Activated CD4-positive, alpha-beta T cell treated with anti-CD3 and anti-CD28 coated beads, Interleukin-2, Interleukin-4, amounts not matched to agents 100 ng/mL and 50 ng/mL, durations not matched to agents 16 hours and 8 hours (primary cell): ENCODE results near the gene STMP1.
"Not testable (repeated sequence)": the region's sequence is repeated elsewhere in the genome, so short reads cannot be mapped to it uniquely, and the experiment has no call there.

ENCODE experiments used
- DNase-seq: peaks from one replicate; pipeline ENCODE4 v3.0.0-alpha.2; 2020; ENCODE audit warnings: low spot score

STMP1 gene

DNA sequence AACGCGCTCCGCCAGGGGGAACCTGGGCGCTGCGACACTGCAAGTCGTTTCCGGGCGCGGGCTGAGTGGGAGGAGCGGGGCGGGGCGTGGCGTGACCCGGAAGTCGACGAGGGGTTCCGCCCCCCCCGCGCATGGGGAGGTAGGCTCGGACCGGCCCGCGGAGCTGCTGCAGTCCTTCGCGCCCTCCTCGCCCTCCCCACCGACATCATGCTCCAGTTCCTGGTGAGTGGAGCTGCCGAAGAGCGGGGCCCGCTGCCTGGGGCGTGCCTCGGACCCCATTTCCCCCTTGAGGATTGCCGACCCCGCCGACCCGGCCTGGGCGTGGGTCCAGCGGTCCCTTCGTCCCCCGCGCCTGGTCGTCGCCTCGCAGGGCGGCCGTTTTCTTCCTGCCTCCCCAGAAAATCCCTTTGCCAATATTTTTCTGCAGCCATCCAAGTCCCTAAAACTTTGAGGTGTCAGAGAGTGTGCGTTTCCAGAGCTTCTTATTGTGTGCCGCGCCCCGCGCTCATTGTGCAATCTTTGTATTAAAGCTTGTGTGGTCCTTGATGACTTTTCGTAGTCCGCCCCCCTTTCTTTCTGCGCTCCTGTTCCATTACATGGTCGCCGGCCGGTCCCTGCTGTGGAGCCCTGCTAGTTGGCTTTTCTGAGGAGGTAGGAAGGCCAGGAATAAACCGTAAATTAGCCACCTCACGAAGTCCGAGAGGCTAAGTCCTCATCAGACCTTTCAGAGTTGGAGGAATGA, at the start of gene STMP1:
TSS of gene STMP1 (plus strand) at position 142 of the 742 bp plus-strand sequence.
- DNase-seq: peak; percentile 96

DNA sequence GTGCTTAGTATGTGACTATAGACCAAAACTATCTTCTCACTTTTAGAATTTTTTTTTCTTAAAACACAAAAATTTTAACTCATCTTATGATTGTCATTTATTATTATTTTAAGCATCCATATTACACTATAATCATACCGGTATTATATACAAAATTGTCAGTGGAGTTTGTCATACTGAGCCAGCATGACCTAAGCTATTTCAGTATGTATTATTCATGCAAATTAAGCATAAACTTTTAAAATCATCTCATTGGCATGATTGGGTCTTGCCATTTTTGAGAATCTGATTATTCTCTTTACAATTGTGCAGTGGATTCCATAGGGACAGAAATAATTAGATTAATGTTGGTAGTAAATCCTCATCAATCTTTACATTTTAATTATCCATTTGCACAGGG, 46.2 kb upstream of the STMP1 start:
- DNase-seq: no peak

DNA sequence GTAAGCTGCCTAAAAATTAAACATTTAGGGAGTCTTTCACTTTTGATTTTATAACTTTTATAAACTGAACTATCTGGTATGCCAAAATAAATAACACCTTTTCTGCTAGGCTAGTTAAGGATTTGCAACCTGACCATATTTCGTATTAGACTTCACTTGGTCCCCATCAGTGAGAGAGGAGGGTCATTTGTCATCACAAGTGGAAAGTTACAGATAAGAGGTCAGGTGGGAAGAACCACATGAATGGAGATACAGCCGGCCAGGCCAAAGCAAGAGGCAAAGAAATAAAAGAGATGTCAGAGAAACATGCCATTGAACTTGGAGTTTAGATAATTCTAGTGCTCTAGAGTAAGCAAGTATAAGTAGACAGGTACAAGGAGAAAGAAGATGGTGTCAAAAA, 44.5 kb upstream of the STMP1 start:
- no peak for DNase-seq

DNA sequence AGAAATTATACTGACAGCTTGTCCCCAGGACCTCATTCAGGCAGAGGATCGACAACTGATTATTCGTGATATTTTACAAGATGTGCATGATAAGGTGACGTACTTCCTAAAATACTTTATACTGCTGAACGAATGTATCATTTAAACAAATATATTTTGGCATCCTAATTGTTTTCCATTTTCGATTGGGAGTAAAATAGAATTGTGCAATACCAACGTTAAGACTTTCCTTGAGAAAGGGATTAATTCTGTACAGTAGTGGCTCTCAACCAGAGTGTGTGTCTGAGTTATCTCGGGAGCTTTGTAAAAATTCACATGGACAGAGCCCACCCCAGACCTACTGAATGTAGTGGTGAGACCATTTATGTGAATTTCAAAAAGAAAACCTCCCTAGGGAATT, 43.8 kb upstream of the STMP1 start:
- DNase-seq: no peak

DNA sequence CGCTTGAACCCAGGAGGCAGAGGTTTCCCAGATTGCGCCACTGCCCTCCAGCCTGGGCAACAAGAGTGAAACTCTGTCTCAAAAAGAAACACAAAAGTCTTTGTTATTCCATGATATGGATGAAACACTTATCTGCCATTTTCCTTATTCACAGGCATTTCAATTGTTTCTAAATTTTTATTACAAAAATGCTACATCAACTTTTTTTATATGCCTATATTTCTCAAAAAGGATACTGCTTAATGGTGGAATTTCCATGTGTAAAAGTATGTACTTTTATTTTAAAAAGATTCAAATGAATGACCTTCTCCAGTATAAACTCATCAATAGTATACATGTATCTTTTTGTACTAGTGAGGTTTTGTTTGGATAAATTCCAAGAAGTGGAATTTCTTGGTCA, 41.9 kb upstream of the STMP1 start:
- no peak for DNase-seq

DNA sequence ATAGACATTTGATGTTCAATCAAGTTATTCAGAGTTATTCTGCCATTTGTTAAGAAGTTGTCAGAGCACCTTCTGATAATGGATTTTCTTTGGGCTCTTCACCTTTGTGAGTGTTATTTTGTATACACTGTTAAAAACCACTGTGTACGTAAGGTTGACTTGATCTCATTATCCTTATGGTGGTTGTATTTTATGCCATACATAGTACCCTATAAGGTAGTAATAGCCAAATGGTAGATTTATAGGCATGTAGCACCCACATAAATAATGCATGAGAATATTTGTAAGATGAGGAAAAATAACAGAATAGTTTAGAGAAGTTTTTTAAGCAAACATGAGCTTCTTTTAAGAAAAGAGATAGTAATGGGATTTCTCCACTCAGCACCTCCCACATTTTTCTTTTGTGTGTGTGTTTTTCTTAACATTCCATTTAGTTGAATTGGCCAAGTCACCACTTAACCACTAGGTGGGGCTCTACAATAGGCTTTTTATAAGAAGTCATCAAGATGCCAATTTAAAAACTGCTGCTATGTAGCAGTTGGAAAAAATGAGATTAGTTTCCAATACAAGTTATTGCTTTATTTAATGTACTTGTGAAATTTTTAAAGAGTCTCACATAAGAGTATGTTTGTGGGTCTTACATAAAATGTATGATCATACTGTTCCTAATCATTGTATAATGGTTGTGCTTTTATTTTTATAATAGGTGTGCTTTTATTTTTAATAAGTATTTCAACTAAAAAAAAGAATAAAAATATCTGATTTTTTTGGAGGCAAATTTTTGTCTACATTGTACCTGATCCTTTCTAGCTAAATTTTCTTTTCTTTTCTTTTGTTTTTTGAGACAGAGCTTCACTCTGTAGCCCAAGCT, 41.1 kb upstream of the STMP1 start:
- peak; percentile 50 for DNase-seq

DNA sequence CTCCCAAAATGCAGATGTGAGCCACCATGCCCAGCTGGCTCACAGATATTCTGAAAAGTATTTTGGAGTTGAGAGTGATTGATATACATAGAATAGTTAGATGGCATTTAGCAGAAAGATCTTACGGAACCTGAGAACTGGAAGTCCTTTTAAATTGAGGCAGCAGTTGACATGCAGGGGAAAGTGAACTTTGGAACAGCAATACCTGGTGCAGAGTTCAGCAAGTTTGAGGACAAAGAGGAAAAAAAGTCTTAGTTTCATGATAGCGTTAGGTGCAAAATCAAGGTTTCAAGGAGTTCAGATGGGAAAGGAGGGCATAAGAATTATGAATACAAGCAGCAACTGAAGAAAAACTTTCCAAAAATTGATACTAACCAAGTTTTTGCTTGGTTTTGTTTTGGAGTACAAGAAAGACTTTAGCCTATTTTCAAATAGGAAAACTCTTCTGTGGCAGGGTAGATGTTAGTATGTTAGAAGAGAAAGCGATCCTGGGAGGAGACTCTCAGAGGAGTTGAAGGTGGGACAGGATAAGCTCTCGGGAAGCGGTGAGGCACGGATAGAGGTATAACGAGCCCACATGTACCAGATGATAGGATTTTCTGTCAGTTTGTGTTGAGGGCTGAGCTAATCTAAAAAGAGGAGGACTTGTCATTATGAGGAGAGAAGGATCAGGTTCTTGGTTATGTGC, 28.0 kb upstream of the STMP1 start:
- no peak for DNase-seq

DNA sequence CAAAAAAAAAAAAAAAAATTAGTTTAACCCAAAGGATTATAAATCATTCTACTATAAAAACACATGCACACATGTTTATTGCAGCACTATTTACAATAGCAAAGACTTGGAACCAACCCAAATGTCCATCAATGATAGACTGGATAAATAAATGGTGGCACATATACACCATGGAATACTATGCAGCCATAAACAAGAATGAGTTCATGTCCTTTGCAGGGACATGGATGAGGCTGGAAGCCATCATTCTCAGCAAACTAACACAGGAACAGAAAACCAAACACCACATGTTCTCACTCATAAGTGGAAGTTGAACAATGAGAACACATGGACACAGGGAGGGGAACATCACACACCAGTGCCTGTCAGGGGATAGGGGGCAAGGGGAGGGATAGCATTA, 22.6 kb upstream of the STMP1 start:
- not testable (repeated sequence) for DNase-seq

DNA sequence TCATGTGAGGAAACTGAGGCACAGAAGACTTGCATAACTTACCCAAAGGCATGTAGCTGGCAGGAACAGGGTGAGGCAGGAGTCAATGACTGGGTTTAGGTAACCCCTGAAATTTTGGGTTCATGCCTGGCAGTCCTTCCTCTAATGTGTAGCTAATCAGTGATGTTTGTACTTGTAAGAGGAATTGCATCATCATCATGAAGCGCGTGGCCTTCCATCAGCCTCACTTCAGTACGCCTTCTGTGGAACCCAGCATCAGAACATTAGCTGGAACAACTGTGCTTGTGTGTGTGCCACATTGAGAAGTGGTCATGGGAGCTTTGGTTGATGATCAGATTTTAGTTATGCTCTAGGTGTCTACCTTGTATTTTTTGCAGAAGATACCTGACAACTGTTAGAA, 18.2 kb upstream of the STMP1 start:
- no peak for DNase-seq

DNA sequence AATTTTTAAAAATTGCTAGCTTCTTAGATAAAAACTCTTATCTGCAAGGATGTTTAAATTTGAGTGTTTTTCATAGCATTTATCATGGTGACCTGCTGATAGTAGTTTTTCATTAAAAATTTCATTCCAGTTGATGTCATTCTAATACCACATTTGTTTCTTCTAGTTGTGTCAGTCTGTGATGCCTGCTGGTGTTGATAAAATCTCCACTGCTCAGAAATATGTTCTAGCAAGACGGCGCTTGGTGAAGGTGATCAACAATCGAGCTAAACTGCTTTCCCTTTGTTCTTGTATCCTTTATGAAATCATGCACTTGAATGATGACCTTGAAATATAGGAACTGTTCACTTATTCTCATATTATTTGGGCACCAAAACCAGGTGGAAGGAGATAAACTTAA, 17.6 kb upstream of the STMP1 start:
- DNase-seq: no peak

DNA sequence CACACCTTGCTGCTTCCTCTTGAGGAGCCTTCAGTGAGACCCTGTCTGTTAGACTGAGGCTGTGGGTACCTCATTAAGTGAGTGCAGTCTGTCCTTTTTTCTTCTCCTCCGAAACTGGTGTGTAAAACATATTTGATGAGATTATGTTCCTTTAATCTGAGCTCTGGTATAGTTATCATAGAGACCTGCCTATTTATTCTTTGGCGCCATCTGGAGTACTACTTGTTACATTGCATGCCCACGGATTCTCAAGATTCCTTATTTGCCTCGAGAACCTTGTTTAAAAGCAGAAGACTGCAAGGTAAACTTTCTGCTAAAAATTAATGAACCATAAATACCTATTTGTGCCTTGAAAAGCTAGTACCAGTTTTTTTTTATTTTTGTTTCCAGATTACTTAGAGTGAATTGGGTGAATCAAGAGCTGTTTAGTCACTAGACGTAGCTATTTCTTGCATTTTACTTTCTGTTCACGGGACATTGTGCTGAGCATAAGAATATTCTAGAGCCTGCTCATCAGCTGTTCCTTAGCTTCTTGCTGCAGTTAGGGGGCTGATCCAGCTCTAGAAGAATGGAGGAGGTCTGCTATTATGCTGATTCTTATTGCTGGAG, 16.9 kb upstream of the STMP1 start:
- peak; percentile 45 for DNase-seq

DNA sequence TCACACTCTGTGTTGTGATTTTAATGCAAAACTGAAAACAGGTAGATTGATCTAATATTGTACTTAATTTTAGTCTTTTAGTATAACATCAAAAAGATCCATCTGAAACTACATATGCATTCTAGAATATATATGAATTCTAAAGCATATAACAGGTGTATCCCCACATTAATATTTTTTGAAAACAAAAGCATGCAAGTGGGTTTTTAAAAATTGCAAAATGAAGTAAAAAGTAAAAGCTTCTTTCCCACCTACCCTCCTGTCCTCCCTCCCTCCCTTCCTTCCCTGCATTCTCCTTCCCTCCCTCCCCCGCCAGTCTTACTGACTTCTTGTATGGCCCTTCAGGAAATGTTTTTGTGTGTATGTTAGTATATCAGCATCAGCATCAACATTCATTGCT, 14.6 kb upstream of the STMP1 start:
- DNase-seq: no peak

DNA sequence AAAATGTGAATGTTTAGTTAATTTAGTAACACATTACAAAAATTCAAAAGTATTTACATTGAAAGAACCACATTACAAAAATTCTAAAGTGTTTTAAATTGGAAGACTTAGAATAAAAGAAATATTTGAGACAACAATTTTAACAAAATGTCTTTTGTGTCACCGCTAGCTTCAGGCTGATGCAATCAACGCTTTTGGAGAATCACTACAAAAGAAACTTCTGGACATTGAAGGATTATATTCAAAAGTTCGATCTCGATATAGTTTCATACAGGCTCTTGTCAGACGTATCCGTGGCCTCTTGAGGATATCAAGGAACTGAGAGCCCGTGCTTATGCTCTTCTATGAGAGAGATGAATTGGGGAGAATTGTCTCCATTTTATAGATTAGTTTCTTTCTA, 14.1 kb upstream of the STMP1 start:
- no peak for DNase-seq

DNA sequence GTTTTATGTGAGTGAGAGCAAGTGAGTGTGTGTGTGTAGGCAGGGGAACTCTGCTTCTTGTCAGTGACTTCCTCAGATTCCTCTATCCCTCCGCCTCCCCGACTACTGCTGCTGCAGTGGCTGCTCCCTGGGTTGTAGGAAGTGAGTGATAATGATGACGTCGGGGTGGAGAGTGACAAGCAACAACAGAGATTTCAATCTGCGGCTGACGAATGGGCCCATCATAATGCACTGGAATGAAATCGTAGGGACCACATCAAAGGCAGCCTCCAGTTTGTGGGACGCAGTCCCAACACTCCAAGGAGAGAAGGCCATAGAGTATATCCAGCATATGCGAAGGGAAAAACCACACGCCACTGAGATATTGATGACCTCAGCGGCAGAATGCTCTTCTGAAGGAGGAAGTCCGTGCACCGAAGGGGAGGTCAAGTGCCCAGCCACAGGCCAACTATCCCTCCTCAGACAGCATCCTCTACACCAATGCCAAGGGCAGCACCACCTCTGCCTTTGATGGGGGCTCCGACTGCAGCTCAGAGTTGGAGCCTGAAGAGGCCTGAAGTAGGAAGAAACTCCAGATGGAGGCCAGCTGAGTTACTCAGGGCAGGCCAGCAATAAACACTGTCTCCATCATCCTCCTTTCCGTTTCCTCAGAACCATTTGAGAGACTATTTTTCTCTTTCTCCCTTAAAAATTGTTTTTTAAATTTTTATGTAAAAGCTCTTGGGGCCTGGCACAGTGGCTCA, 11.3 kb upstream of the STMP1 start:
- no peak for DNase-seq

DNA sequence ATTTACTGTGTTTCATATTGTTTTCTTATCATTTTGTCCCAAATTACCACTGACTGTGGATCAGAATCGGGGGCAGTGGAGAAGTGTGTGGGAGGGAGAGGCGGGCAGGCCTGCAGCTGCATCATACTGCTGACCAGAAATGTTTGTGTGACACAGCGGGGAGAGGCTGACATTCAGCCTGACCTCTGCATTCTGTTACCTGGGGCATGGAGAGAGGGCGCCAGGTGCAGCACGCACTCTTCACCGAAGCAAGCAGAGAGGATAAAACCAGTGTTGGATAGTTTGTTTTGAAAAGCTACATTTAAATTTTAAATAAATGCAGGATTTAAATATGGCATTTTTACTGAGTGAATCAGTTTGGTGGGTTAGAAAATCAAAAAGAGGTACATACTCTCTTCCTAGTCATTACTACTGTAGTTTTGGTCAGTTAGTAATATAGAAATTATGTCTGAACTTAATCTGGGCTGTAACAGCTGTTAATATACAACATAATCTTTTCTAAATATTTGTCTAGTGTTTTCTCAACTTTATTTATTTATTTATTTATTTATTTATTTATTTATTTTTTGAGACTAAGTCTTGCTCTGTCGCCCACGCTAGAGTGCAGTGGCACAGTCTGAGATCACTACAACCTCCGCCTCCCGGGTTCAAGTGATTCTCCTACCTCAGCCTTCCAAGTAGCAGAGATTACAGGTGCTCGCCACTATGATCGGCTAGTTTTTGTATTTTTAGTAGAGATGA, 8.8 kb upstream of the STMP1 start:
- no peak for DNase-seq

DNA sequence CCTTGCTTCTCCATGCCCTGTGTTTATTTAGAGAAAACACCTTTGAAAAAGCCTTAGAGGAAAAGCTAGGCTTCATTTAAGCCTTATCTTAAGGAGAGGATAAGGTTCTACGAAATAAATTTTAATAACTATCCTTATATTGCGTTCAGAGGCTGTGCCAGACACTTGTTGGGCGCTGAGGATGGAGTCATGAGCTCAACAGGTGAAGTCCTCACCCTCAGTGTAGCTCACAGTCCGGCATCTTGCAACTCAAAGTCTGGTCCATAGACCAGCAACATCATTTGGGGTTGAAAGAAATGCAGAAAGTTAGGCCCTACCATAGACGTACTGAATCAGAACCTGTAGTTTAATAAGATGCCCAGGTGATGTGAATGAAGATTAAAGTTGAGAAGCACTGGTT, 3.8 kb upstream of the STMP1 start:
- DNase-seq: no peak

DNA sequence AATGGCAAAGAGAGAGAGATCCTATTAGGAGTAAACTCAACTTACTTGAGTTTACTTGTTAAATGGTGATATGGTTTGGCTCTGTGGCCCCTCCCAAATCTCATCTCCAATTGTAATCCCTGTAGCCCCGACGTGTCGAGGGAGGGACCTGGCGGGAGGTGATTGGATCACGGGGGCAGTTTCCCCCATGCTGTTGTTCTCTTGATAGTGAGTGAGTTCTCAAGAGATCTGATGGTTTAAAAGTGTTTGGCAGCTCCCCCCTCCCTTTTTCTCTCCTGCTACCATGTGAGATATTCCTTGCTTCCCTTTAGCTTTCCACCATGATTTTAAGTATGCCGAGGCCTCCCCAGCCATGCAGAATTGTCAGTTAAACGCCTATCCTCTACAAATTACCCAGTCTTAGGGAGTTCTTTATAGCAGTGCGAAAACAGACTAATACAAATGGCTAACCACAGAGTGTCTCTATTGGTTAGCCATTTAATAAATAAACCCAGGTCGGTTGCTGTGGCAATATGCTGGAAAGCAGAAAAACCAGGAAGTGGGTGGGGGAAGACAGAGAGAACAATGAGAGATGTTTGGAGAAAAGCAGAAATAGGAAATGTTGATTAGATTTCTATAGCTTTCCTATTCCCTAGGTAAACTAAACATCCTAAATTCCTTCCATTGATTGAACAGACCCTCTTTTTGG, 3.0 kb upstream of the STMP1 start:
- no peak for DNase-seq

DNA sequence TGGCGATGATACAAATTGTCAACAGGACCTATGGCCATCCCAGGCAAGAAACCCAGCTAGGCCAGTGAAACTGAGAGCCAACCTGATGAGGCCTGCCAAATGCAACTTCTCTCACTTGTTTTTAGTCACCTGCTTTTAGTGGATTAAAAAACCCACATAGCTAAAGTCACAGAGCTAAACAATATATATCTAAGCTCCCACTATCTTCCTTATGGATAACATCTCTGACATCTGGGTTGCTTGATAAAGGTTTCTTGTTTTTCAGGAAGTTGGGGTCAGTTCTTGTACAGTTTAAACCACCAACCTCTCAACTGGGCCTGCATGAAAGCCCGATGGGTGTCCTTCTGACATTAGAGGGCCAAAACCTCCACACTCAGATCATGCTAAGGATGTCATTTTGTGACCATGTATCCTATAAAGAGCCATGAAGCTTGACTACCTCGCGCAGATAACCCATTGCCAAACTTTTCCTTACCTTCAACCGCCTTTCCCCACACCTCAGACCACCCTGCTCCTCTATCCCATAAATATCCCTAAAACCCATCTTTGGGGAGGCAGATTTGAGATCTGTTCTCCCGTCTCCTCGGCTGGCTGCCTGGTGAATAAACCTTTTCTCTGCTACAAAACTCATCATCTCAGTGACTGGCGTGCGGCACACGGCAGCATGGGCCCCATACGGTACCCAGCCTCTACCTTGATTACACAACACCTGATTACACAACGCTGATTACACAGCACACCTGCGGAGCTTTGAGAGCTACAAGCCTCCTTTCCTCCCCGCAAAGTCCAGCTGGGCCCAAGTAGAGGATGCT, 797 bp upstream of the STMP1 start:
- DNase-seq: no peak

DNA sequence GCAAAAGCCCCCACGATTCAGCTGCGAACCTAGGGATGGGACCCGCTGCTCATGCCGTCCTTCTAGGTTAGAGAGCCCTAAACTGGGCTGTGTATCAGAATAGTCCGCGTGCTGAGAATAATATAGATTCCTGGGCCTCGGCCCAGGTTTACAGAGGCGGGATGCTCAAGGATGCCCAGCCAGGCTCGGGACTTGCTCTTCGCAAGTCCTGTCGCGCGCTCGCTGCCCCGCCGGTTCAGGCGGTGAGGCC, 266 bp upstream of the STMP1 start:
- no peak for DNase-seq

DNA sequence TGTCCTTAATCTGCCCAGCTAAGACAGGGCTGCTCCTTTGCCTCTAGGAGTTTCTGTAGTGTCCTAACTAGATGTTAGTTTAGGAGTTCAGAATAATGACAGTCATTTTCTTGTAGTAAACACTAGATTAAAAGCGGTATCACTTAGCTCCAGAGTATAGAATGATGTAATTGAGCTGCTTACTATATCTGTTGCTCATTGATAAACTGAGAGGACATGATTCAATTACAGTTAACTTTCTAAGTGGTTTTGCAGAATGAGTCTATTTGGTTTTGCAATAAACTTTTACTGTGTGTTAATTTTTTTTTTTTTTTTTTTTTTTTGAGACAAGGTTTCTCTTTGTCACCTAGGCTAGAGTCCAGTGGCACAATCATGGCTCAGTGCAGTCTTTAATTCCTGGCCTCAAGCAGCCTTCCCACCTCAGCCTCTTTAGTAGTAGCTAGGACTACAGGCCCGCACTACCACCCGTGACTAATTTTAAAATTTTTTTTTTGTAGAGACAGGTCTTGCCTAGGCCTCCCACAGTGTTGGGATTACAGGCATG, 1.8 kb downstream of the STMP1 start:
- DNase-seq: peak; percentile 62
